Dendritic cell treated with granulocyte-macrophage colony-stimulating factor and Interleukin-4, amounts not matched to agents 40 ng/mL and 50 ng/mL, for 4 days (primary cell): ENCODE results near the gene NSUN3.
A peak's percentile ranks its signal among the peaks of the same experiment; 100 is the strongest.
"Not testable (repeated sequence)": the region's sequence is repeated elsewhere in the genome, so short reads cannot be mapped to it uniquely, and the experiment has no call there.

Experiments used
- H3K27ac Mint-ChIP-seq: one replicate; pipeline ENCODE4 v1.8.0; 2022; ENCODE audit warnings: mild to moderate bottlenecking, mixed read lengths
- H3K27me3 Mint-ChIP-seq: one replicate; pipeline ENCODE4 v1.8.0; 2022; ENCODE audit warnings: mild to moderate bottlenecking, mixed read lengths
- H3K36me3 Mint-ChIP-seq: one replicate; pipeline ENCODE4 v1.8.0; 2022; ENCODE audit warnings: low read depth, mixed read lengths
- H3K4me1 Mint-ChIP-seq: one replicate; pipeline ENCODE4 v1.8.0; 2022; ENCODE audit warnings: low read depth, mixed read lengths
- H3K4me3 Mint-ChIP-seq: one replicate; pipeline ENCODE4 v1.8.0; 2022; ENCODE audit warnings: mild to moderate bottlenecking, moderate library complexity, mixed read lengths
- H3K9me3 Mint-ChIP-seq: one replicate; pipeline ENCODE4 v1.8.0; 2022; ENCODE audit warnings: mixed read lengths
- intact Hi-C: fragments of 100-400 bp; cut with micrococcal nuclease; formaldehyde crosslinking; loops from one replicate; pipeline ENCODE4 v1.15.0; 2022

NSUN3 gene

DNA sequence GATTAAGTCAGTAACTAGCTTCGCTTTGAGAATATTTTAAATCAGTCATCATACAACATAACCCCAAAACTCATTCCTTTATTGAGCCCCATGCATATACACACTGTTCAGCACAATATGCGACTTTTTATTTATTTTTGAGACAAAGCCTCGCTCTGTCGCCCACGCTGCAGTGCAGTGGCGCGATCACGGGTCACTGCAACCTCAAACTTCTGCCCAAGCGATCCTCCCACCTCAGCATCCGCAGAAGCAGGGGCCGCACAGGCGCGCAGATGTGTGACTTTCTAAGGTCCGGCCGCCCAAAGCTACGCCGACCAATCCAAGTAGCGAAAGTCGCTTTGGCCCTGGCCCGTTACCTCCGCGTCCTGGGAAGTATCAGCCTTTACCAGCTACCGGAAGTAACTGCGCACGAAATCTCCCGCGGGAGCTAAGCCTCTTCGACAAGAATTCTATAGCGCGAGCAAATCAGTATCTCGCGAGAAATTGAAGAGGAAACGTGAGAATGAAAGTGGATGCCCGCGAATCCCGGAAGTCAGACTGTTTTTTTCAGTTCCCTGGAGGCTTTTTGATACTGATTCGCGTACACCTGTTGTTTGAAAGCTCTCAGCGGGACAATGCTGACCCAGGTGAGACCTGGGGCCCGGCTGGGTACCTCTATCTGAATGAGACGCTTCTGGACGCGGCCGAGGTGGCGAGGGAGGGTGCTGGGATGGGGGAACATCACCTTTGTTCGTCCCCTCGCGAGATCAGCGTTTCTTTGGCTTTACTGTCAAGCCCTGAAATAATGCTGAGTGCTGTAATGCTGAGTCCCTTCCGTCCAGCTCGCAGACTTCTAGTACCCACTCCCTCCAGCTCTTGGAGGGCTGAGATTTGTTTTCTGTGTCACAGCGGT, at the start of gene NSUN3, which contains the start of gene DHFR2:
Gene NSUN3 (plus strand): TSS at position 549 of the 892 bp plus-strand sequence. CDS start 66 bp downstream, at position 615.
Gene DHFR2 (minus strand): TSS at position 404 of the 892 bp plus-strand sequence. CDS start 1,405 bp downstream, outside the sequence.
- H3K9me3 Mint-ChIP-seq = peaks cover 11% of the 10 kb centered on the region
- peaks cover 42% of the 10 kb centered on the region for H3K4me1 Mint-ChIP-seq
- peaks cover 50% of the 10 kb centered on the region for H3K36me3 Mint-ChIP-seq
- no peaks in the 10 kb centered on the region for H3K27me3 Mint-ChIP-seq
- peak within 1 kb of the TSS; percentile 94 for H3K4me3 Mint-ChIP-seq
- intact Hi-C loops = loop anchor here (1.0 kb wide), 1 partner anchor 82 kb away; the partner anchor contains the start of gene ARL13B
- peak within 1 kb of the TSS; percentile 100 for H3K27ac Mint-ChIP-seq

DNA sequence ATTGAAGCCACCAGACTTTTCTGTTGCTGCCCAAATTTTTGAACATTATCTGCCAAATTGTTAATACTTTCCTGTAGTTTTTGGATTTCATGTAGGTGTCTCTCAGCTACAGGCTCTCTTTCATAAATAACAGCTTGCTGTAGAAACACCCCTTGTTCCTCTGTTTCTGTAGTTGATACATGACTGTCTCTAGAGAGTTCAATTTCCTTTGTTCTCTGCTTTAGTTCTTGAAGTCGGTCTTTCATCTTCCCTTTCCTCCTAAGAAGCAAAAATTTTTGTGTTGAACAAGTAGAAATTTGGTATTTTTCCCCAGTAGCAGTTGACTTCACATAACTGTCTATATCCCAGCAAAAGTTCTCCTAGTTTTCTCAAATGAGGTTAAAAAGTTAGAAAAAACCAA, 47.8 kb upstream of the NSUN3 start:
- peaks cover 4% of the 10 kb centered on the region for H3K36me3 Mint-ChIP-seq
- no peaks in the 10 kb centered on the region for H3K27me3 Mint-ChIP-seq
- intact Hi-C loops = no loop called here
- H3K4me3 Mint-ChIP-seq = no peak overlapping the region
- H3K27ac Mint-ChIP-seq = no peak overlapping the region
- peaks cover 13% of the 10 kb centered on the region for H3K4me1 Mint-ChIP-seq
- no peaks in the 10 kb centered on the region for H3K9me3 Mint-ChIP-seq

DNA sequence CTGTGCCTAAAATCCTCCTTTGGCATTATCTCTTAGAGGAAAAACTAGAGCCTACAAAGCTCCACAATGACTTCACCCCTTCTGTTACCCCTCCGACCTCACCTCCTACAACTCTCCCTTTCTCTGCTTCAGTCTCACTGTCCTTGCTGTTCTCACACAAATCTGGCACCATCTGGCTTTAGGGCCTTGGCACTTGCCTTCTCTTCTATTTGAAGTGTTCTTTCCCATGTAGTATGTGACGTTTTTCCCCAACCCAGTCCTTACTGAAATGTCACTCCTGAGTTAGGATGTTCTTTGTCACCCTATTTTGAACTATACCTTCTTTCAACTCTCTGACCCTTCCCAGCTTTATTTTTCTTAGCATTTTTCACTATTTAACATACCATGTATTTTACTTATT, 43.2 kb upstream of the NSUN3 start:
- intact Hi-C loops = no loop called here
- H3K27me3 Mint-ChIP-seq = no peaks in the 10 kb centered on the region
- H3K9me3 Mint-ChIP-seq = no peaks in the 10 kb centered on the region
- H3K4me3 Mint-ChIP-seq = no peak overlapping the region
- no peaks in the 10 kb centered on the region for H3K36me3 Mint-ChIP-seq
- H3K27ac Mint-ChIP-seq = no peak overlapping the region
- H3K4me1 Mint-ChIP-seq = no peaks in the 10 kb centered on the region

DNA sequence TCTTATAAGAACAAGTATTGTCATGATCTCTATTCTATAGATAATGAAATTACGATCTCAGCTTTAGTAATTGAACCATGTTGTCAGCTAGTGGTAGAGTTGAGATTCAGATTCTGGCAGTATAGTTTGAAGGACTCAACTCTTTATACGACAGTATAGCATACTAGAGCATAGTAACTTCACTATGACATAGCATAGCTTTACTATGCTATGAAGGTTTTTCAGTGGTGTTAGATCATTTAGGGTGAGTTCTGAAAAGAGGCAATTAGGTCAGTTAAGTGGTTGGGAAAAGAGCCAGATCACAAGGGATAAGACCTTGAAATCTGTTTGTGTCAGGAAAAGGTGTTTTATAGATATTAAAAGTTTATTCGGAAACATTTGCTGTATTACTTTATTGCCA, 42.6 kb upstream of the NSUN3 start:
- intact Hi-C loops = no loop called here
- no peak overlapping the region for H3K27ac Mint-ChIP-seq
- no peaks in the 10 kb centered on the region for H3K9me3 Mint-ChIP-seq
- H3K4me1 Mint-ChIP-seq = no peaks in the 10 kb centered on the region
- no peaks in the 10 kb centered on the region for H3K27me3 Mint-ChIP-seq
- H3K36me3 Mint-ChIP-seq = no peaks in the 10 kb centered on the region
- H3K4me3 Mint-ChIP-seq = no peak overlapping the region

DNA sequence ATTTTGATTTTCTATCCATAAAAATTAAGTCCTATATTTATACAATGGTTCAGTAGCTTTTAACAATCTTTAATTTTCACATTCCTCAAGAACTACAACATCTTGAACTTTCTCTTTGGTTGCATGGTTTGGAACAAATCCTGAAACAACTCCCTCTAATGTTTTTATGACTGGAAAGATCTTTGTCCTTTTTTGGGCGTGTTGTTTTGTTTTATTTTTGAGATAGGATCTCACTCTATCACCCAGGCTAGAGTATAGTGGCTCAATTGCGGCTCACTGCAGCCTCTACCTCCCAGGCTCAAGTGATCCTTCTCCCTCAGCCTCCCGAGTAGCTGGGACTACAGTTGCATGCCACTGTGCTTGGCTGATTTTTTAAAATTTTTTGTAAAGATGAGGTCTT, 38.5 kb upstream of the NSUN3 start:
- H3K4me1 Mint-ChIP-seq = no peaks in the 10 kb centered on the region
- H3K9me3 Mint-ChIP-seq = no peaks in the 10 kb centered on the region
- H3K27me3 Mint-ChIP-seq = no peaks in the 10 kb centered on the region
- H3K4me3 Mint-ChIP-seq = no peak overlapping the region
- intact Hi-C loops = no loop called here
- H3K36me3 Mint-ChIP-seq = no peaks in the 10 kb centered on the region
- H3K27ac Mint-ChIP-seq = no peak overlapping the region

DNA sequence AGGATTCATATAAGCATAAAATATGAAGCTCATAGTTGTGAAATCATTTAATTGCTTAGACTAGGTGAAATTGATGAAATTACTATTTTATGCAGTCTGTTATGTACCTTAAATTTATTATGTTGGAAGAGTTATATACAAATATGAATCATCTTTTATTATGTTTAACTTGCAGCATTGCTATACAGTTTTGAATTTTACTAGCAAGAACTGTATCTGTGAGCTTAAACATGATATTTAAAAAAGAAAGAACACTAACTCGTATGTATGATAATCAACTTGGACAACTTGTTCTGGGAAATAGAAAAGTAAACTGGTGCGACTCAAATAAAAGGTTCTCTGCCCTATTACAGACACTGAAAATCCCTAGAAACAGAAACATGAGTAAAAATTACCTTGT, 36.2 kb upstream of the NSUN3 start:
- Mint-ChIP-seq H3K36me3 (no peaks in the 10 kb centered on the region), H3K4me1 (no peaks in the 10 kb centered on the region), H3K27ac (no peak overlapping the region), H3K4me3 (no peak overlapping the region), H3K9me3 (no peaks in the 10 kb centered on the region), H3K27me3 (no peaks in the 10 kb centered on the region)
- intact Hi-C loops = no loop called here

DNA sequence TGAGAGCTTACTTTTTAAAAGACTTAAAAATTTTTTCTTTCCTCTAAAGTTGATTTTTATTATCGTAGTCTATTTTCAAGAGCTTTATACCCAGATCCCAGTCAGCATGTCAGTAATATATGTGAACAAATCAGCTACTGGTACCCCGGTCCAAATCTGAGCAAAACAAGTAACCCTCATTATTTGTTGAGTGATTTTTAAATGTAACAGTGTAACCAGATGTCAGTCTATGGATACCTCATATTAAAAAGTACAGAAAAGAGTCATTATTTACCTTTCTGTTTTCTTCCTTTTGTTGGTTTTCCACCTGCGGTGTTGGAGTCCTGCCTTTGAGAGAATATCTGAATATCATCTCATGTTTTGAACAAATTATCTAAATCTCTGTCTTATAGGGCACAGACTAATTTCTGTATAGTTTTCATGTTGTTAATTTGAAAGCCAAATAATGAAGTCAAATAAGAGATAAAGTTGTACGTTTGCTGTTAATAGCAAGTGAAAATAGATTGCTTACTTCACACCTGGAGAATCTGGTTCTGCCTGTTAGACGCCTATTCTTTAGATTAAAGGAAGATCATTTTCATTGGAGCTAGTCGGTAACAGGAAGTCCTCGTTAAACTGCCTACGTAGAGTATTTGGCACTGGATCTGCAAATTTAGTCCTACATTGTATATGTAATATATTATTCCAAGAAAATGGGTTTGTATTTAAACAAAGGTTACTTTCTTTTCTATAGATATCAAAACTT, 34.6 kb upstream of the NSUN3 start, which contains the start of gene STX19:
Gene STX19 (minus strand): TSS at position 505 of the 745 bp plus-strand sequence. CDS start 13,328 bp downstream, outside the sequence.
- Mint-ChIP-seq H3K4me3 (no peak within 1 kb of the TSS), H3K4me1 (no peaks in the 10 kb centered on the region), H3K36me3 (no peaks in the 10 kb centered on the region), H3K27ac (no peak within 1 kb of the TSS), H3K9me3 (no peaks in the 10 kb centered on the region), H3K27me3 (no peaks in the 10 kb centered on the region)
- intact Hi-C loops = no loop called here

DNA sequence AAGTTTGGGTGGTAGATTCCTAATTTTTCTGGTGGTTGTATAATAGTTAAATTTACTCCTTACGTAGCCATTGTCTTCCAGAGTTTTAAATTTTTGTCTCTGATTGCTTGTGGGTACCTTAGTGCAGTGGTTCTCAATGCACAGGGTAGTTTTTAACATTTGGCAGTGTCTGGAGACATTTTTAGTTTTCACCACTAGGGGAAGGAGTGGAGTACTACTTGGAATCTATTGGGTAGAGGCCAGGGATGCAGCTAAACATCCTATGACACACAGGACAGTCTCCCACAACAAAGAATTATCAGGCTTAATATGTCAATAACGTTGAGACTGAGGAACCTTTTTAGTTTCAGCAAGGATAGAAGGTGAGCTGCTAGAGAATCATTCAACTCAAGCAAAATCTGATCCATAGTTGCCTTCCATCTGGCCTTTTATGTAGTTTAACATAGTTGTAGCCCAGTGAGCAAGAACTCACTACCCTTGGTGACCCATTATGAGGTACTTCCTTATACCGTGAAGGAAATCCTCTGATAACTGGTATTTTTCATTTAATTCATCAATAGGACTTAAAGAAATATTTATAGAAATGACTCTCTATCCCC, 25.9 kb upstream of the NSUN3 start:
- no peak overlapping the region for H3K4me3 Mint-ChIP-seq
- H3K9me3 Mint-ChIP-seq = no peaks in the 10 kb centered on the region
- no peaks in the 10 kb centered on the region for H3K4me1 Mint-ChIP-seq
- no peaks in the 10 kb centered on the region for H3K27me3 Mint-ChIP-seq
- intact Hi-C loops = no loop called here
- H3K27ac Mint-ChIP-seq = no peak overlapping the region
- H3K36me3 Mint-ChIP-seq = no peaks in the 10 kb centered on the region

DNA sequence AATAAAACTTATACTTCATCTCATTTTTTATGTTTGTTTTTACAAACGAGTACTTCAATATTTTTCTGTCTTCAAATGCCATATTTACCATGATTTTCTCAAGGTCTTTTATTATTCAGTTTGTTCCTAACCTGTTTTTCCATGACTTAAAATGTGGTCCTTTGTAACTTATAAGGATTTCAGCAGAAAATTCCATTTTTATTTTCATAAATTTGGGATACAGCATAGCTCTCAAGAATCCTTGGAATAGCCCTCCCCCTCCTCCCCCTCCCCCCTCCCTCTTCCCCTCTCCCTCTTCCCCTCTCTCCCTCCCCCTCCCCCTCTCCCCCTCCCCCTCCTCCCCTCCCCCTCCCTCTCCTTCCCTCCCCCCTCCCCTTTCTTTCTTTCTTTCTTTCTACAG, 19.6 kb upstream of the NSUN3 start:
- no peak overlapping the region for H3K27ac Mint-ChIP-seq
- peaks cover 17% of the 10 kb centered on the region for H3K9me3 Mint-ChIP-seq
- no peak overlapping the region for H3K4me3 Mint-ChIP-seq
- intact Hi-C loops = no loop called here
- peaks cover 29% of the 10 kb centered on the region for H3K36me3 Mint-ChIP-seq
- no peaks in the 10 kb centered on the region for H3K27me3 Mint-ChIP-seq
- H3K4me1 Mint-ChIP-seq = no peaks in the 10 kb centered on the region

DNA sequence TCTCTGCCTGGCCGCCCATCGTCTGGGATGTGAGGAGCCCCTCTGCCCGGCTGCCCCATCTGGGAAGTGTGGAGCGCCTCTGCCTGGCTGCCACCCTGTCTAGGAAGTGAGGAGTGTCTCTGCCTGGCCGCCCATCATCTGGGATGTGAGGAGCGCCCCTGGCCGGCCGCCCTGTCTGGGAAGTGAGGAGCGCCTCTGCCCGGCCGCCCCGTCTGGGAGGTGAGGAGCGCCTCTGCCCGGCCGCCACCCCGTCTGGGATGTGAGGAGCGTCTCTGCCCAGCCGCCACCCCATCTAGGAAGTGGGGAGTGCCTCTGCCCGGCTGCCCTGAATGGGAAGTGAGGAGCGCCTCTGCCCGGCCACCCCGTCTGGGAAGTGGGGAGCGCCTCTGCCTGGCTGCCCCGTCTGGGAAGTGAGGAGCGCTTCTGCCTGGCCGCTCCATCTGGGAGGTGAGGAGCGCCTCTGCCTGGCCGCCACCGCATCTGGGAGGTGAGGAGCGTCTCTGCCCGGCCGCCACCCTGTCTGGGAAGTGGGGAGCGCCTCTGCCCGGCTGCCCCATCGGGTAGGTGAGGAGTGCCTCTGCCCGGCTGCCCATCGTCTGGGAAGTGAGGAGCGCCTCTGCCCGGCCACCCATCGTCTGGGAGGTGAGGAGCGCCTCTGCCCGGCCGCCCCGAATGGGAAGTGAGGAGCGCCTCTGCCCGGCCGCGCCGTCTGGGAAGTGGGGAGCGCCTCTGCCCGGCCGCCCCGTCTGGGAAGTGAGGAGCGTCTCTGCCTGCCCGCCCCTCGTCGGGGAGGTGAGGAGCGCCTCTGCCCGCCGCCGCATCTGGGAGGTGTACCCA, 18.5 kb upstream of the NSUN3 start:
- H3K4me3 Mint-ChIP-seq, H3K27ac Mint-ChIP-seq, H3K4me1 Mint-ChIP-seq, intact Hi-C loops, H3K27me3 Mint-ChIP-seq: not testable (repeated sequence)
- H3K9me3 Mint-ChIP-seq = peaks cover 17% of the 10 kb centered on the region
- peaks cover 29% of the 10 kb centered on the region for H3K36me3 Mint-ChIP-seq

DNA sequence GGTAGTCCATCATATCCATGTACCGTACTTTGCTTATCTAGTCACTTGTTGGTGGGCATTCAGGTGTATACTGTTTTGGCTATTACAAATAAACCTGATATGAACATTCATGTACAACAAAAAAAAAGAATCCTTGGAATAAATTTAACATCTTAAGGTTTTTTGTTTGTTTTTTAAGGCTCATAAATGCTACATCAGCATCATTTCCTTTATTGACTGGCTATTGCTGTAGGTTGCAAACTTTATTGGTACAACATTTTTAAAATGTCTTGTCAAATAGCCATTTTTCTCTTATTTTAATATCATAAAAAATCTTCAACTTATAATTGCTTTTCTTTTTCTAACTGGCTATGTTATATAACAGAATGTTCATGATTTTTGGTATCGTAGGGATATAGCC, 16.3 kb upstream of the NSUN3 start:
- intact Hi-C loops = no loop called here
- Mint-ChIP-seq H3K36me3 (peaks cover 29% of the 10 kb centered on the region), H3K9me3 (peaks cover 17% of the 10 kb centered on the region), H3K4me3 (no peak overlapping the region), H3K27me3 (no peaks in the 10 kb centered on the region), H3K4me1 (no peaks in the 10 kb centered on the region), H3K27ac (no peak overlapping the region)

DNA sequence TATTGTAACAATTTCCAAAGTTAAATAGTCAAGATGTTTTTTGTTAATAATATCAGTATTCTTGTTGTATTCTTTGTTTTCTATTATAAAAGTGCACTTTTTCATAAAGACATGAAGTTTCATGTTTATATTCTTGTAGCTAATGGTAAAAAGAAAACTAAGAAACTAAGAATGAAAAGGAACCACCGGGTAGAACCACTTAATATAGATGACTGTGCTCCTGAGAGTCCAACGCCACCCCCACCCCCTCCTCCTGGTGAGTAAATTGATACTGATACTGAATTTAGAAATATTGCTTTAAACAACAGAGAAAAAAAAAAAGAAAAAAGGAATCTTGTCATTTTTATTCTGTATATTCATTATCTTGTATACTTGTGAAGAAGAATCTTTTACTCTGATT, 13.6 kb upstream of the NSUN3 start:
- Mint-ChIP-seq H3K27ac (no peak overlapping the region), H3K27me3 (no peaks in the 10 kb centered on the region), H3K4me1 (no peaks in the 10 kb centered on the region), H3K4me3 (no peak overlapping the region), H3K36me3 (peaks cover 13% of the 10 kb centered on the region), H3K9me3 (peaks cover 10% of the 10 kb centered on the region)
- intact Hi-C loops = no loop called here

DNA sequence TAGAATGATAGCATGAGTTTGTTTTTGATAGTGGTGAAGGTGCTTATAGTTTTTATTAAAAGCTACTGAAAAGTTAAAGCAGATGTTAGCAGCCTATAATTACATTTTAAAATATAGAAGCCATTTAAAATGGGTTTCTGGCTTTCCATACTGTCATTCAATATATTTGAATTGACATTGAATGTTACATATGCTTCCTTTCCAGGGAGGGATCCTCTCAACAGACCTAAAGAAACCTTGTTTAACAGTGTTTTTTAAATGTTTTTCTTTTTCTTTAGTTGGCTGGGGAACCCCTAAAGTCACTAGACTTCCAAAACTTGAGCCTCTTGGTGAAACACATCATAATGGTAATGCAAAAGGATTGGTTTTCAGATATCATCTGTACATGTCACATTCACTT, 12.3 kb upstream of the NSUN3 start:
- H3K27ac Mint-ChIP-seq = no peak overlapping the region
- H3K36me3 Mint-ChIP-seq = peaks cover under 1% of the 10 kb centered on the region
- intact Hi-C loops = no loop called here
- no peak overlapping the region for H3K4me3 Mint-ChIP-seq
- H3K4me1 Mint-ChIP-seq = no peaks in the 10 kb centered on the region
- no peaks in the 10 kb centered on the region for H3K27me3 Mint-ChIP-seq
- H3K9me3 Mint-ChIP-seq = no peaks in the 10 kb centered on the region
